Measurements from ENCODE around the gene WWOX.

- TF ChIP-seq FOXP2 (optimal IDR thresholded peaks at IDR 0.05; ENCODE audit: control extremely low read depth, extremely low read length, insufficient read depth) (no peak), EZH2 (IDR thresholded peaks at IDR 0.05) (no peak), POLR2AphosphoS5 (IDR thresholded peaks at IDR 0.05; ENCODE audit: borderline replicate concordance, low read depth, low read length) (no peak)
Measured at GRCh38 chr16:78571434-78571833, 472.0 kb downstream of the WWOX start.

All from SK-N-MC (cell line).